ENCODE results near the gene INPP5F. TPM values are rescaled to one million over a fixed set of nuclear protein-coding genes. Genes with fewer than 3 reads are reported as not detected.

Gene INPP5F
- total and polyA plus RNA-seq, 9 of the 15 experiments (the other 6 are each of a cell fraction or from before 2014, with no cell fraction given), result 1.6 to 7.3 (median 6.0) TPM

DNA sequence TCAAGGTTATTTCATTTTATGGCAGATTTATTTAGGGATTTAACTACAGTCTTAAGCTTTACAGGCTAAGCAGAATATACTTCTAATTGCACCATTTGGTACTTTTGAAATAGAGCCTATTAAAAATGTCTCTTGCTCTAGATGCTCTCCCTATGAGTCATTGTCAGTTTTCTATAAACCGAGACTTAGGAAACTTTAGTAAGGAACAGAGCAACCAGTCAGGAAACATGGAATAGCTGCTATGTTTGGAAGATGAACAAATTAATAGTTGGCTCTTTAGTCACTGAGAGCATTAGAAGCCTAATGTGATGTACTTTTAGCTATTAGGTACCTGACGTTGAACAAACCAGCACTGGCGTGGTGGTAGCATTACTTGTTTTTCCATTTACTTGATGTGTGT, 35.3 kb downstream of the INPP5F start (continued):
- TF ChIP-seq, protein P1, sequence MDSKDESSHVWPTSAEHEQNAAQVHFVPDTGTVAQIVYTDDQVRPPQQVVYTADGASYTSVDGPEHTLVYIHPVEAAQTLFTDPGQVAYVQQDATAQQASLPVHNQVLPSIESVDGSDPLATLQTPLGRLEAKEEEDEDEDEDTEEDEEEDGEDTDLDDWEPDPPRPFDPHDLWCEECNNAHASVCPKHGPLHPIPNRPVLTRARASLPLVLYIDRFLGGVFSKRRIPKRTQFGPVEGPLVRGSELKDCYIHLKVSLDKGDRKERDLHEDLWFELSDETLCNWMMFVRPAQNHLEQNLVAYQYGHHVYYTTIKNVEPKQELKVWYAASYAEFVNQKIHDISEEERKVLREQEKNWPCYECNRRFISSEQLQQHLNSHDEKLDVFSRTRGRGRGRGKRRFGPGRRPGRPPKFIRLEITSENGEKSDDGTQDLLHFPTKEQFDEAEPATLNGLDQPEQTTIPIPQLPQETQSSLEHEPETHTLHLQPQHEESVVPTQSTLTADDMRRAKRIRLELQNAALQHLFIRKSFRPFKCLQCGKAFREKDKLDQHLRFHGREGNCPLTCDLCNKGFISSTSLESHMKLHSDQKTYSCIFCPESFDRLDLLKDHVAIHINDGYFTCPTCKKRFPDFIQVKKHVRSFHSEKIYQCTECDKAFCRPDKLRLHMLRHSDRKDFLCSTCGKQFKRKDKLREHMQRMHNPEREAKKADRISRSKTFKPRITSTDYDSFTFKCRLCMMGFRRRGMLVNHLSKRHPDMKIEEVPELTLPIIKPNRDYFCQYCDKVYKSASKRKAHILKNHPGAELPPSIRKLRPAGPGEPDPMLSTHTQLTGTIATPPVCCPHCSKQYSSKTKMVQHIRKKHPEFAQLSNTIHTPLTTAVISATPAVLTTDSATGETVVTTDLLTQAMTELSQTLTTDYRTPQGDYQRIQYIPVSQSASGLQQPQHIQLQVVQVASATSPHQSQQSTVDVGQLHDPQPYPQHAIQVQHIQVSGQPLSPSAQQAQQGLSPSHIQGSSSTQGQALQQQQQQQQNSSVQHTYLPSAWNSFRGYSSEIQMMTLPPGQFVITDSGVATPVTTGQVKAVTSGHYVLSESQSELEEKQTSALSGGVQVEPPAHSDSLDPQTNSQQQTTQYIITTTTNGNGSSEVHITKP (IDR thresholded peaks at IDR 0.05; ENCODE audit: partially characterized antibody), result no peak
- TF ChIP-seq HOXB6 (CRISPR knock-in tag; IDR thresholded peaks at IDR 0.05; ENCODE audit: borderline replicate concordance), result no peak
- TF ChIP-seq TEAD1 (CRISPR knock-in tag; IDR thresholded peaks at IDR 0.05), result no peak
- no peak for TF ChIP-seq C11orf30 (IDR thresholded peaks at IDR 0.05; ENCODE audit: low read depth)
- TF ChIP-seq ZNF75A (CRISPR knock-in tag; IDR thresholded peaks at IDR 0.05), result no peak
- no peak for TF ChIP-seq ZNF232 (CRISPR knock-in tag; IDR thresholded peaks at IDR 0.05)
- no peak for TF ChIP-seq ZNF23 (CRISPR knock-in tag; IDR thresholded peaks at IDR 0.05)
- TF ChIP-seq, protein P2, sequence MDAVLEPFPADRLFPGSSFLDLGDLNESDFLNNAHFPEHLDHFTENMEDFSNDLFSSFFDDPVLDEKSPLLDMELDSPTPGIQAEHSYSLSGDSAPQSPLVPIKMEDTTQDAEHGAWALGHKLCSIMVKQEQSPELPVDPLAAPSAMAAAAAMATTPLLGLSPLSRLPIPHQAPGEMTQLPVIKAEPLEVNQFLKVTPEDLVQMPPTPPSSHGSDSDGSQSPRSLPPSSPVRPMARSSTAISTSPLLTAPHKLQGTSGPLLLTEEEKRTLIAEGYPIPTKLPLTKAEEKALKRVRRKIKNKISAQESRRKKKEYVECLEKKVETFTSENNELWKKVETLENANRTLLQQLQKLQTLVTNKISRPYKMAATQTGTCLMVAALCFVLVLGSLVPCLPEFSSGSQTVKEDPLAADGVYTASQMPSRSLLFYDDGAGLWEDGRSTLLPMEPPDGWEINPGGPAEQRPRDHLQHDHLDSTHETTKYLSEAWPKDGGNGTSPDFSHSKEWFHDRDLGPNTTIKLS (IDR thresholded peaks at IDR 0.05; ENCODE audit: borderline replicate concordance, low read depth), result no peak
- TF ChIP-seq HMGXB4 (CRISPR knock-in tag; IDR thresholded peaks at IDR 0.05), result no peak

All from K562 (cell line).